NT2/D1 (cell line): ENCODE results near the gene EMC1.

ENCODE experiments used
- DNase-seq: peaks from one replicate; pipeline ENCODE4 v3.0.0-alpha.2; 2011; ENCODE audit warnings: low read depth, low spot score
- H3K27me3 ChIP-seq: 2 replicates; pipeline ENCODE4 v1.6.0; 2011; ENCODE audit warnings: mild to moderate bottlenecking; ENCODE audit not compliant: insufficient read length, insufficient read depth
- H3K36me3 ChIP-seq: 2 replicates; pipeline ENCODE4 v1.6.1; 2011; ENCODE audit warnings: mild to moderate bottlenecking, low read length, mixed read lengths; ENCODE audit not compliant: insufficient read depth, insufficient read length
- H3K4me1 ChIP-seq: 2 replicates; pipeline ENCODE4 v1.5.1; 2011; ENCODE audit not compliant: insufficient read depth, insufficient read length
- H3K4me3 ChIP-seq: 2 replicates; pipeline ENCODE4 v1.5.1; 2011; ENCODE audit warnings: low read depth; ENCODE audit not compliant: insufficient read length
- H3K9ac ChIP-seq: 2 replicates; pipeline ENCODE4 v1.6.0; 2011; ENCODE audit warnings: low read depth; ENCODE audit not compliant: insufficient read length
- H3K9me3 ChIP-seq: 2 replicates; pipeline ENCODE4 v1.5.1; 2011; ENCODE audit warnings: mild to moderate bottlenecking, low read length; ENCODE audit not compliant: insufficient read depth
- SUZ12 ChIP-seq: IDR thresholded peaks from 2 replicates; pipeline ENCODE4 v1.6.1; 2011; ENCODE audit not compliant: insufficient read length, insufficient read depth; ENCODE audit errors: extremely low read depth
- YY1 ChIP-seq: IDR thresholded peaks from 2 replicates; pipeline ENCODE4 v1.6.1; 2011; ENCODE audit not compliant: insufficient read length, insufficient read depth
- ZNF274 ChIP-seq: IDR thresholded peaks from 2 replicates; pipeline ENCODE4 v1.6.1; 2011; ENCODE audit warnings: mild to moderate bottlenecking, low read depth, low read length

The EMC1 gene

GRCh38 chr1:19177811-19178210, 73.5 kb downstream of the EMC1 start:
- Histone ChIP-seq H3K4me3 (no peak overlapping the region), H3K36me3 (peaks cover 89% of the 10 kb centered on the region), H3K9ac (no peak overlapping the region), H3K27me3 (no peaks in the 10 kb centered on the region), H3K9me3 (no peaks in the 10 kb centered on the region), H3K4me1 (no peaks in the 10 kb centered on the region)
- DNase-seq, result no peak
- TF ChIP-seq SUZ12 (no peak), ZNF274 (no peak), YY1 (no peak)

GRCh38 chr1:19169642-19170041, 81.7 kb downstream of the EMC1 start:
- Histone ChIP-seq H3K9me3 (no peaks in the 10 kb centered on the region), H3K27me3 (no peaks in the 10 kb centered on the region), H3K9ac (no peak overlapping the region), H3K36me3 (peaks cover 94% of the 10 kb centered on the region), H3K4me1 (no peaks in the 10 kb centered on the region), H3K4me3 (no peak overlapping the region)
- DNase-seq, result no peak
- no peak for TF ChIP-seq YY1
- TF ChIP-seq SUZ12, result no peak
- no peak for TF ChIP-seq ZNF274

- Histone ChIP-seq H3K27me3 (no peaks in the 10 kb centered on the region), H3K36me3 (peaks cover 97% of the 10 kb centered on the region), H3K4me1 (no peaks in the 10 kb centered on the region), H3K9ac (no peak overlapping the region), H3K9me3 (no peaks in the 10 kb centered on the region), H3K4me3 (no peak overlapping the region)
- TF ChIP-seq YY1, result no peak
- no peak for TF ChIP-seq SUZ12
- no peak for TF ChIP-seq ZNF274
- DNase-seq, result no peak
Observed at GRCh38 chr1:19167140-19167539, 84.2 kb downstream of the EMC1 start.

- no peak for TF ChIP-seq SUZ12
- TF ChIP-seq ZNF274, result no peak
- no peak for TF ChIP-seq YY1
- no peaks in the 10 kb centered on the region for H3K9me3 ChIP-seq
- no peaks in the 10 kb centered on the region for H3K27me3 ChIP-seq
- DNase-seq, result no peak
- peaks cover 97% of the 10 kb centered on the region for H3K36me3 ChIP-seq
- H3K4me3 ChIP-seq, result no peak overlapping the region
- H3K4me1 ChIP-seq, result no peaks in the 10 kb centered on the region
- no peak overlapping the region for H3K9ac ChIP-seq
Observed at GRCh38 chr1:19166066-19166465, 85.3 kb downstream of the EMC1 start.
